ENCODE data around the gene HAUS3. TPM values are rescaled to one million over a fixed set of nuclear protein-coding genes. Genes with fewer than 3 reads are reported as not detected.
"Not testable (repeated sequence)": the region's sequence is repeated elsewhere in the genome, so short reads cannot be mapped to it uniquely, and the experiment has no call there.

The HAUS3 gene
- total and polyA plus RNA-seq, 2 experiments from 2014 or later = 15.2 to 16.3 TPM

GRCh38 chr4:2212831-2213230 is 29.1 kb downstream of the HAUS3 start:
- H3K27ac ChIP-seq = no peak overlapping the region
- H3K4me3 ChIP-seq = no peak overlapping the region
- no peaks in the 10 kb centered on the region for H3K36me3 ChIP-seq
- no peaks in the 10 kb centered on the region for H3K9me3 ChIP-seq (ENCODE audit: low read depth)
- H3K27me3 ChIP-seq = no peaks in the 10 kb centered on the region
- DNase-seq (ENCODE audit: low read depth in 1 of 2, low spot score in 1 of 2) = no peak
- no peaks in the 10 kb centered on the region for H3K4me1 ChIP-seq (ENCODE audit: low read depth)
- TF ChIP-seq CTCF (IDR thresholded peaks at IDR 0.05; ENCODE audit: low read depth, low read length) = no peak

GRCh38 chr4:2202789-2203188 is 39.1 kb downstream of the HAUS3 start:
- not testable (repeated sequence) for H3K27ac ChIP-seq

GRCh38 chr4:2194496-2194895 is 47.4 kb downstream of the HAUS3 start:
- no peak for TF ChIP-seq CTCF (IDR thresholded peaks at IDR 0.05; ENCODE audit: low read depth, low read length)
- H3K27ac ChIP-seq = no peak overlapping the region
- DNase-seq (ENCODE audit: low read depth in 1 of 2, low spot score in 1 of 2) = no peak
- no peak overlapping the region for H3K4me3 ChIP-seq
- H3K27me3 ChIP-seq = no peaks in the 10 kb centered on the region
- no peaks in the 10 kb centered on the region for H3K9me3 ChIP-seq (ENCODE audit: low read depth)
- H3K36me3 ChIP-seq = no peaks in the 10 kb centered on the region
- peaks cover 12% of the 10 kb centered on the region for H3K4me1 ChIP-seq (ENCODE audit: low read depth)

More at GRCh38 chr4:2202789-2203188, 39.1 kb downstream of the HAUS3 start:
- not testable (repeated sequence) for H3K4me3 ChIP-seq; H3K36me3 ChIP-seq; DNase-seq (ENCODE audit: low read depth in 1 of 2, low spot score in 1 of 2); H3K4me1 ChIP-seq (ENCODE audit: low read depth); H3K9me3 ChIP-seq (ENCODE audit: low read depth); H3K27me3 ChIP-seq

- DNase-seq (ENCODE audit: low read depth in 1 of 2, low spot score in 1 of 2) = peak in 1 of 2 donors; percentile 12
- no peaks in the 10 kb centered on the region for H3K27me3 ChIP-seq
- no peaks in the 10 kb centered on the region for H3K9me3 ChIP-seq (ENCODE audit: low read depth)
- H3K36me3 ChIP-seq = no peaks in the 10 kb centered on the region
- no peak for TF ChIP-seq CTCF (IDR thresholded peaks at IDR 0.05; ENCODE audit: low read depth, low read length)
- H3K27ac ChIP-seq = peak overlapping the region; percentile 37
- H3K4me1 ChIP-seq (ENCODE audit: low read depth) = peaks cover 12% of the 10 kb centered on the region
- no peak overlapping the region for H3K4me3 ChIP-seq
Measured at GRCh38 chr4:2193326-2193725, 48.6 kb downstream of the HAUS3 start.

GRCh38 chr4:2186865-2187172 is 55.1 kb downstream of the HAUS3 start:
- Histone ChIP-seq H3K9me3 (ENCODE audit: low read depth) (no peaks in the 10 kb centered on the region), H3K36me3 (no peaks in the 10 kb centered on the region), H3K4me1 (ENCODE audit: low read depth) (no peaks in the 10 kb centered on the region), H3K4me3 (no peak overlapping the region), H3K27ac (no peak overlapping the region), H3K27me3 (no peaks in the 10 kb centered on the region)
- DNase-seq (ENCODE audit: low read depth in 1 of 2, low spot score in 1 of 2) = no peak
- TF ChIP-seq CTCF (IDR thresholded peaks at IDR 0.05; ENCODE audit: low read depth, low read length) = no peak

GRCh38 chr4:2186133-2186864 is 55.6 kb downstream of the HAUS3 start:
- H3K9me3 ChIP-seq (ENCODE audit: low read depth) = no peaks in the 10 kb centered on the region
- no peaks in the 10 kb centered on the region for H3K36me3 ChIP-seq
- H3K27me3 ChIP-seq = no peaks in the 10 kb centered on the region
- no peaks in the 10 kb centered on the region for H3K4me1 ChIP-seq (ENCODE audit: low read depth)
- peak; percentile 45 for TF ChIP-seq CTCF (IDR thresholded peaks at IDR 0.05; ENCODE audit: low read depth, low read length)
- H3K4me3 ChIP-seq = no peak overlapping the region
- H3K27ac ChIP-seq = no peak overlapping the region
- DNase-seq (ENCODE audit: low read depth in 1 of 2, low spot score in 1 of 2) = peak; percentile 62 to 63
